Measurements from ENCODE around the gene DUSP1.

Gene DUSP1

GRCh38 chr5:172719211-172719610 lies 51.8 kb downstream of the DUSP1 start:
- DNase-seq = no peak

GRCh38 chr5:172718527-172719114 lies 52.4 kb downstream of the DUSP1 start:
- no peak for DNase-seq

All from stimulated activated CD4-positive, alpha-beta T cell treated with anti-CD3 and anti-CD28 coated beads, Interleukin-4, amount 100 ng/mL, for 1 hour (primary cell).